GM20000 (cell line): ENCODE measurements around the gene SH3PXD2A.
"Not testable (repeated sequence)": the region's sequence is repeated elsewhere in the genome, so short reads cannot be mapped to it uniquely, and the experiment has no call there.

Experiments
- DNase-seq: peaks from one replicate; pipeline ENCODE4 v3.0.0; 2012; ENCODE audit warnings: low spot score
- CTCF ChIP-seq: IDR thresholded peaks from 2 replicates; pipeline ENCODE4 v1.5.1; 2012; ENCODE audit warnings: mild to moderate bottlenecking, control low read depth; ENCODE audit errors: extremely low read depth, missing control alignments

Gene SH3PXD2A

GRCh38 chr10:103818105-103818504 lies 37.3 kb downstream of the SH3PXD2A start:
- no peak for TF ChIP-seq CTCF
- no peak for DNase-seq

DNA sequence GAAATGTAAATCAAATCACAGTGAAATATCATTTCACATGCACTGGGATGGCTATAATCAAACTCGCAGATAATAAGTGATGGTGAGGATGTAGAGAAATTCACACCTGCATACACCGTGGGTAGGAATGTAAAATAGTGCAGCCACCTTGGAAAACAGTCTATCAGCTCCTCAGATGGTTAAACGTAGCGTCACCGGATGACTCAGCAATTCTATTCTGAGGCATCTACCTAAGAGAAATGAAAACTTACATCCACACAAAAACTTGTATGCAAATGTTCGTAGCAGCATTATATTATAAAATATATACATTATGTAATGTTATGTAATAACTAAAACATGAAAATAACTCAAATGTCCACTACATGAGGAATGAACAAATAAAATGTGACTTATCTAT lies 38.9 kb downstream of the SH3PXD2A start:
- no peak for TF ChIP-seq CTCF

GRCh38 chr10:103814626-103815370 lies 40.6 kb downstream of the SH3PXD2A start:
- no peak for TF ChIP-seq CTCF
- DNase-seq = no peak

More for the DNA sequence above, 38.9 kb downstream of the SH3PXD2A start:
- DNase-seq = no peak

DNA sequence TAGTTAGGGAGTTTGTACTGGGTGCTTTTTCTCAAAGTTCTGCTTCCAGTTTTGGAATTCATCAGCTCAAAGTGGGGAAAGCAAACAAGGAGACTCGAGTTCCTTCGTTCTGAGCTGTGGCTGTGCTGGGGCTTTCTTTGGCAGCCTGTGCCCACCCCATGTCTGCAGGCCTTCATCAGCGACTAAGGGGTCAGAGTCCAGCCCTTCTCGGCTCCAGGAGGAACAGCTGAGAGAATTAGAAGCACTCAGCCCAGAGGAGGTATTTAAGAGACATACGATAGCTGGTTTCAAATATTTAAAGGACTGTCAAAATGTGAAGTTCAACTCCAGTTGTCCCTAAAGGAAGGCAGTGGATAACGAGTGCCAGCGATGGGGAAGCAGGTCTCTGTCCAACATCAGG lies 41.3 kb downstream of the SH3PXD2A start:
- TF ChIP-seq CTCF = no peak

GRCh38 chr10:103813312-103813711 lies 42.1 kb downstream of the SH3PXD2A start:
- DNase-seq = not testable (repeated sequence)

More for the DNA sequence above, 41.3 kb downstream of the SH3PXD2A start:
- no peak for DNase-seq

- TF ChIP-seq CTCF = no peak
- DNase-seq = no peak
These were observed 42.9 kb downstream of the SH3PXD2A start for GRCh38 chr10:103812432-103812831.

GRCh38 chr10:103812004-103812403 lies 43.4 kb downstream of the SH3PXD2A start:
- no peak for TF ChIP-seq CTCF
- no peak for DNase-seq

DNA sequence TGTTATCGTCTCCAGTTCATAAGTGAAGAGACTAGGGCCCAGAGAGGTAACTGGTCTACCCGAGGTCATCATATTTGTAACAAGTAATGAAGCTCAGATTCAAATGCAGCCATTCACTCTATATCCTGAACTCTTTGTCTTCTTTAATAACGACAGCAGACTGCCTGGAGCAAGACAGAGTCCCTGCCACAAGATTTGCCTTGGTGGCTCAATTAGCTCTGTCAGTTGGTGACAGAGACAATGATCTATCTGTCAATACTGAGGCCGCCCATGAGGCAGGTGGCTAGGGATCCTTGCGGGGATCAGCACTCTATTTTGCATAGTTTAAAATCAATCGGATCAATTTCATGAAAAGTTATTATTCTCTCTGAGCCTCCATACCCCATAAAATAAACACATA lies 43.9 kb downstream of the SH3PXD2A start:
- TF ChIP-seq CTCF = no peak
- DNase-seq = no peak
